Gastroesophageal sphincter (tissue), 4 donors: ENCODE results near the gene SLC37A1. TPM values are rescaled to one million over a fixed set of nuclear protein-coding genes. Genes with fewer than 3 reads are reported as not detected.

Experiments used
- ATAC-seq: fragments of 150-250 bp; one replicate; pipeline ENCODE4 v1.9.1; 2016; ENCODE audit warnings: mild to moderate bottlenecking, moderate library complexity
- H3K27ac ChIP-seq, 4 donors: fragments of 200-600 bp; sonication (generic) in 3 of 4; 1 replicate in 3 of 4; 2 replicates in 1 of 4; pipeline ENCODE4 v1.5.1; 2016 to 2019
- H3K27me3 ChIP-seq: fragments of 200-600 bp; sonication (generic); one replicate; pipeline ENCODE4 v1.5.1; 2019
- H3K36me3 ChIP-seq, 2 donors: fragments of 200-600 bp; sonication (generic); one replicate each; pipeline ENCODE4 v1.5.1; 2019; ENCODE audit warnings: control low read depth in 1 of 2
- H3K4me1 ChIP-seq, 3 donors: fragments of 200-600 bp; sonication (generic); 1 replicate in 2 of 3; 2 replicates in 1 of 3; pipeline ENCODE4 v1.5.1; 2016 to 2019; ENCODE audit warnings: control low read depth in 2 of 3
- H3K4me3 ChIP-seq, 2 donors: fragments of 200-600 bp; sonication (generic); one replicate each; pipeline ENCODE4 v1.5.1; 2019; ENCODE audit warnings: mild to moderate bottlenecking in 1 of 2, moderate library complexity in 1 of 2
- H3K9me3 ChIP-seq, 3 donors: fragments of 200-600 bp; sonication (generic); one replicate each; pipeline ENCODE4 v1.5.1; 2017 to 2019; ENCODE audit warnings: control low read depth in 2 of 3
- EP300 ChIP-seq: sonication (generic); formaldehyde crosslinking; IDR thresholded peaks from one replicate; pipeline ENCODE4 v1.6.1; 2017; ENCODE audit warnings: antibody characterized with exemption, mild to moderate bottlenecking
- POLR2A ChIP-seq, 2 donors: fragments of 450-650 bp; IDR thresholded peaks; one replicate each; pipeline ENCODE4 v1.6.1; 2017; ENCODE audit warnings: antibody characterized with exemption in 2 of 2, mild to moderate bottlenecking in 2 of 2, moderate library complexity in 1 of 2
- POLR2AphosphoS5 ChIP-seq: sonication (generic); formaldehyde crosslinking; IDR thresholded peaks from one replicate; pipeline ENCODE4 v1.6.1; 2017; ENCODE audit warnings: antibody characterized with exemption
- WGBS, 2 donors: methylation state at CpG; one replicate each; pipeline ENCODE4 v1.1.5; 2018; ENCODE audit warnings: low coverage in 1 of 2; 5-methylcytosine and 5-hydroxymethylcytosine counted together
- total RNA-seq, 4 donors: library from RNA; depleted of rRNA; stranded (reverse); fragments of >200 nt; gene quantifications; one replicate each; pipeline ENCODE4 v1.1.0, GENCODE V29; 2016
- TF ChIP-seq, protein P1 (sequence below), 4 experiments: fragments of 200-600 bp in 2 of 4; fragments of 450-650 bp in 2 of 4; sonication (generic) in 1 of 4; IDR thresholded peaks; one replicate each; pipeline ENCODE4 v1.5.1; 2017 to 2019; ENCODE audit warnings: antibody characterized with exemption in 4 of 4, mild to moderate bottlenecking in 2 of 4, moderate library complexity in 2 of 4

The SLC37A1 gene
- total RNA-seq, 4 donors from 2014 or later, result 3.7 to 7.8 (median 4.3) TPM

- Histone ChIP-seq H3K9me3 (peaks cover 0 to 18% (median 0%) of the 10 kb centered on the region in 3 donors), H3K4me3 (no peak overlapping the region), H3K36me3 (no peaks in the 10 kb centered on the region), H3K27me3 (peaks cover 51% of the 10 kb centered on the region), H3K4me1 (peaks cover 0 to 9% (median 0%) of the 10 kb centered on the region in 3 donors), H3K27ac (no peak overlapping the region)
- ATAC-seq, result no peak
- 0 to 67% methylated on average over 1 to 3 of the region's 3 CpGs for WGBS, 2 donors
- no peak for TF ChIP-seq EP300
- TF ChIP-seq POLR2A (IDR thresholded peaks at IDR 0.05), result no peak
- TF ChIP-seq, protein P1, sequence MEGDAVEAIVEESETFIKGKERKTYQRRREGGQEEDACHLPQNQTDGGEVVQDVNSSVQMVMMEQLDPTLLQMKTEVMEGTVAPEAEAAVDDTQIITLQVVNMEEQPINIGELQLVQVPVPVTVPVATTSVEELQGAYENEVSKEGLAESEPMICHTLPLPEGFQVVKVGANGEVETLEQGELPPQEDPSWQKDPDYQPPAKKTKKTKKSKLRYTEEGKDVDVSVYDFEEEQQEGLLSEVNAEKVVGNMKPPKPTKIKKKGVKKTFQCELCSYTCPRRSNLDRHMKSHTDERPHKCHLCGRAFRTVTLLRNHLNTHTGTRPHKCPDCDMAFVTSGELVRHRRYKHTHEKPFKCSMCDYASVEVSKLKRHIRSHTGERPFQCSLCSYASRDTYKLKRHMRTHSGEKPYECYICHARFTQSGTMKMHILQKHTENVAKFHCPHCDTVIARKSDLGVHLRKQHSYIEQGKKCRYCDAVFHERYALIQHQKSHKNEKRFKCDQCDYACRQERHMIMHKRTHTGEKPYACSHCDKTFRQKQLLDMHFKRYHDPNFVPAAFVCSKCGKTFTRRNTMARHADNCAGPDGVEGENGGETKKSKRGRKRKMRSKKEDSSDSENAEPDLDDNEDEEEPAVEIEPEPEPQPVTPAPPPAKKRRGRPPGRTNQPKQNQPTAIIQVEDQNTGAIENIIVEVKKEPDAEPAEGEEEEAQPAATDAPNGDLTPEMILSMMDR (IDR thresholded peaks at IDR 0.05), result no peak
- TF ChIP-seq POLR2AphosphoS5, result no peak
Observed at GRCh38 chr21:42615924-42616323, 102.3 kb downstream of the SLC37A1 start.

DNA sequence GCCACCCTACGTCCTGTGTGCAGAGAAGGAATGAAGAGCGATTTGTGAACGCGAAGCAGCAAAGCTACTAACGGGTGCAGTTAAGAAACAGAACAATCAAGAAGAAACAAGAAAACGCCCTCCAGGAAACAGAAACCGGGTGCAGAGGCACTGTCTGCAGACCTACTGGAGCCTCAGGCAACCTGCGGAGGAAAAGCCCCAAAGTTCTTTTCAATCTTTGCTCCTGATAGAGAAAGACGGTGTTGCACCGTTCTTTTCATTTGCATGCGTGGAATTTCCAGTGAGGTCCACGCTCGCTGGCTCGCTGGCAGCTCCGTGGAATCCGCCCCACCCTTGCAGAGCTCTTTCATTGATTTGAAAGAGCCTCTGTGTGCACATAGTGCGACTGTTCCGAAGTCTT lies 102.8 kb downstream of the SLC37A1 start:
- Histone ChIP-seq H3K9me3 (peaks cover 0 to 16% (median 0%) of the 10 kb centered on the region in 3 donors), H3K27ac (no peak overlapping the region), H3K4me3 (peak overlapping the region in 1 of 2 donors; percentile 24), H3K27me3 (peaks cover 56% of the 10 kb centered on the region), H3K36me3 (no peaks in the 10 kb centered on the region), H3K4me1 (peaks cover 0 to 9% (median 0%) of the 10 kb centered on the region in 3 donors)
- TF ChIP-seq POLR2AphosphoS5, result no peak
- TF ChIP-seq, protein P1 (IDR thresholded peaks at IDR 0.05), result no peak
- no peak for ATAC-seq
- 14 to 31% methylated on average over 15 to 17 of the region's 18 CpGs for WGBS, 2 donors

- Histone ChIP-seq H3K4me1 (peaks cover 0 to 9% (median 0%) of the 10 kb centered on the region in 3 donors), H3K4me3 (no peak overlapping the region), H3K9me3 (peaks cover 0 to 11% (median 0%) of the 10 kb centered on the region in 3 donors), H3K36me3 (no peaks in the 10 kb centered on the region), H3K27ac (no peak overlapping the region), H3K27me3 (peaks cover 61% of the 10 kb centered on the region)
- whole genome bisulfite sequencing, 2 donors, result 80% methylated on average over 1 of the region's 21 CpGs; no CpG with 5 or more reads in 1 of the 2 donors
- TF ChIP-seq EP300 (no peak), POLR2AphosphoS5 (no peak), POLR2A (IDR thresholded peaks at IDR 0.05) (no peak)
- TF ChIP-seq, protein P1 (IDR thresholded peaks at IDR 0.05), result no peak
- no peak for ATAC-seq
Observed at GRCh38 chr21:42616941-42617340, 103.3 kb downstream of the SLC37A1 start.

DNA sequence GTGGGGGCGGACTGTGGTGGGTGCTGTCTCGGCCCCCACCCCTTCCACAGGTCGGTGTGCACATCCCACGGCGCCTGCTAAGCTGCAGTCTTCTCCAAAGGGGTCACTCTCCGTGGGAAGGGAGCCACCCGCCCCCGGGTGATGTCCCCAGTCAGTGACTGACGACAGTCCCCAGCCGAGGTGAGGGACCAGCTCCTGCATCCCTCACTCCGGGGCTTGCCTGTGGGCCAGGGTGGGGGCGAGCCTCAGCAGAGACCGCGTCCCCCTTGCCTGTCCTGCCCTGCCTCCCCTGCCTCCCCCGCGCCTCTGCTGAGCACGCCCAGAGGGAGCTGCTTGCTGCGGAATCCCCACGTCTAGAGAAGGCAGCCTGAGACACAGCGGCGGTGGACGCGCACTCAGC lies 103.8 kb downstream of the SLC37A1 start:
- Histone ChIP-seq H3K9me3 (peaks cover 0 to 6% (median 0%) of the 10 kb centered on the region in 3 donors), H3K27ac (no peak overlapping the region), H3K27me3 (peaks cover 65% of the 10 kb centered on the region), H3K4me3 (no peak overlapping the region), H3K4me1 (peaks cover 0 to 9% (median 0%) of the 10 kb centered on the region in 3 donors), H3K36me3 (no peaks in the 10 kb centered on the region)
- WGBS, 2 donors, result 20% methylated on average over 1 of the region's 23 CpGs; no CpG with 5 or more reads in 1 of the 2 donors
- no peak for TF ChIP-seq POLR2A (IDR thresholded peaks at IDR 0.05)
- TF ChIP-seq, protein P1 (IDR thresholded peaks at IDR 0.05), result no peak
- TF ChIP-seq EP300, result no peak
- no peak for TF ChIP-seq POLR2AphosphoS5
- no peak for ATAC-seq

DNA sequence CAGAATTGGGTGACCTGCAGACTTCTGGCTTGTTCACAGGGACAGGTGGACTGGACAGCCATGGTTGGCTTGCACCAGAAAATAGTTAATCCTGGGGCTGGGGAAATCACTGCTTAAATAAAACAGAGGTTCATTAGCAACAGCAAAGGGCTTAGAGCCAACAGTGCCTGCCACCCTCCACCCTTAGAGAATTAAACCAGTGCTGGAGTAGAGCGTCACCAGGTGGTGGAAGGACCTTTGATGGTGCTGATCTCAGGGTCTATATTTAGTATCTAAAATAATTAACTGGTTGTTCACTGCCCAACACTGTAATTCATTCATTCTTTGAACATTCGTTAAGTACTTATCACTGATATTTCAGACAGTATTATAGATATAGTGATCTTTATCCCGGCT lies 105.1 kb downstream of the SLC37A1 start:
- TF ChIP-seq, protein P1 (IDR thresholded peaks at IDR 0.05), result no peak
- TF ChIP-seq POLR2A (IDR thresholded peaks at IDR 0.05) (no peak), POLR2AphosphoS5 (no peak), EP300 (no peak)
- H3K27me3 ChIP-seq, result peaks cover 66% of the 10 kb centered on the region
- H3K9me3 ChIP-seq, result no peaks in the 10 kb centered on the region
- 58 to 75% methylated on average over 2 to 3 of the region's 3 CpGs for WGBS, 2 donors
- H3K4me3 ChIP-seq, result no peak overlapping the region
- H3K27ac ChIP-seq, result no peak overlapping the region
- peaks cover 0 to 9% (median 0%) of the 10 kb centered on the region in 3 donors for H3K4me1 ChIP-seq
- ATAC-seq, result no peak
- no peaks in the 10 kb centered on the region for H3K36me3 ChIP-seq
